HG03457 (cell line): ENCODE results near the gene GRM7.

Experiments used
- ATAC-seq: cut with Tn5 transposase; IDR thresholded peaks from one replicate; pipeline ENCODE4 v1.9.1; 2021; ENCODE audit warnings: moderate number of reproducible peaks; ENCODE audit not compliant: unreplicated experiment

GRM7 gene

DNA sequence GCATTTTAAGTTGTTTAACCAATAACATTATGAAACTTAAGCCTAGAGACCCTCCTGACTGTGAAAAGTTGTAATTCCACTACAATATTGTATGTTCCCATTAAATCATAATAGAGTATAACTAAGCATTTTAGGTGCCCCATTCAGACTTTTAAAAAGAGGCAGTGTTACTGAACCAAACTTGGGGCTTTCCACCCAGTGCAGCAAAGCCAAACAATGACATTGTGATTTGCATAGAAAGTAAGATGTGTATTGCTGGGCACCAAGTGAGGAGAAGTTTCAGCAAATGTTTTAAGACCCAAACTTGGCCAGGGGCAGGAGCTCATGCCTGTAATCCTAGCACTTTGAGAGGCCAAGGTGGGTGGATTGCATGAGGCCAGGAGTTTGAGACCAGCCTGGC lies 706.2 kb downstream of the GRM7 start:
- ATAC-seq, result no peak

DNA sequence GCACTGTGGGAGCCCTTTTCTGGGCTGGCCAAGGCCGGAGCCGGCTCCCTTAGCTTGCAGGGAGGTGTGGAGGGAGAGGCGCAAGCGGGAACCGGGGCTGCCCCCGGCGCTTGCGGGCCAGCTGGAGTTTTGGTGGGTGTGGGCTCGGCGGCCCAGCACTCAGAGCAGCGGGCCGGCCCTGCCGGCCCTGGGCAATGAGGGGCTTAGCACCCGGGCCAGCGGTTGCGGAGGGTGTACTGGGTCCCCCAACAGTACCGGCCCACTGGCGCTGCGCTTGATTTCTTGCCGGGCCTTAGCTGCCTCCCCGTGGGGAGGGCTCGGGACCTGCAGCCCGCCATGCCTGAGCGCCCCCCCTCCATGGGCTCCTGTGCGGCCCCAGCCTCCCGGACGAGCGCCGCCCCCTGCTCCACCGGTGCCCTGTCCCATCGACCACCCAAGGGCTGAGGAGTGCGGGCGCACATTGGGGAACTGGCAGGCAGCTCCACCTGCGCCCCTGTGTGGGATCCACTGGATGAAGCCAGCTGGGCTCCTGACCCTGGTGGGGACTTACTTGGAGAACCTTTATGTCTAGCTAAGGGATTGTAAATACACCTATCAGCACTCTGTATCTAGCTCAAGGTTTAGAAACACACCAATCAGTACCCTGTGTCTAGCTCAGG lies 707.7 kb downstream of the GRM7 start:
- ATAC-seq, result no peak

DNA sequence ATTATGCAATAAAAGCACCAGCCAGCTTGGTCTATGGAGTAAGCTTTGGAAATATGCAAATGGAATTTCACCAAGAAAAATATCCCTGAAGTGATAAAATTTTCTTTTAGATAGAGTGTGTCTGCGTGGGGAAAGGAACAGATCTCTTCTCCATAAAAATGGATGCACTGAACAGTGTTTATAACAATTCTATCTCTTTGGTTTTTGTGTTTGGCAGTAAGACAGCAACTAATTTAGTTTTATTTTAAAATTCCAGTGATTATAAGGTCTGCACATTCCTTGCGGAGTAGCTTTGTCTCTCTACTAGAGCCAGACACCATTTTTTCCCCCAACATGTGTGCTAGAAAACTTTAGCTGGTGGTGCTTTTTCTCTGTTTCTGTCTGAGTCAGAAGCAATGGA lies 712.4 kb downstream of the GRM7 start:
- ATAC-seq, result no peak

DNA sequence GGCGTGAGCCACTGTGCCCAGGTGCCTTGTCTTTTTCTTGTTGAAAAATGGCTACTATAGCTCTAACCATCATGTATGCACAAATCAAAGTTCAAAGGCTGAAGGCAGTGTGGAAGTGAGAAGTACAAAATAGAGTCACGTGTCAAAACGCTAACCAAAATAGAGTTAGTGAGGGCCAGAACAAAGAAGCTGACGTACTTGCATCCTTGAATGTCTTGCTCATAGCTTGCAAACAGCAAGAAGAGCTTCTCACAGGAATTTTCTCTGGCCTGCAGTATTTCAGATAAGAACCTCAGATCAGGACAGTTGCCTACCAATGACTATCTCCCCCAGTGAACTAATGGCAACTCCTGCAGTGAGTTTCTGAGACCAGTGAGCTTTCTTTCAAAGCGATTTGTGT lies 713.5 kb downstream of the GRM7 start:
- no peak for ATAC-seq

DNA sequence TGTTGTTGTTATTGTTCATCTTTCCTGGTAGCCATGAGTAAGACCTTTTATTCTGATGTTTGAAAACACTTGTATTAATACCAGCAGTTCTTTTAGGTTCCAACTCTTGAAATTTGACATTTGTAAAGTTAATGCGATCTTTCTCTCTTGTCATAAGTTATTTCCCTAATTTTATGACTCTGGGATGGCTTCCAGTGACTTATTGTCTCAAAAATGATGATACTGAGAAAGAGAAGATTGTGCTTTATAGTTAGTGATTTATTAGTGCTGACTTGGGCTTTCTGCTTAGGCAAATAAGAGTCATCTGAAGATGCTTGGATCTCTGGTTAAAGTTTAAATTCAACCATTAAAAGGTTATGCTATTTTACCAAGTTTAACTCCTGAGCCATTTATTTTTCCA lies 715.2 kb downstream of the GRM7 start:
- ATAC-seq, result no peak

DNA sequence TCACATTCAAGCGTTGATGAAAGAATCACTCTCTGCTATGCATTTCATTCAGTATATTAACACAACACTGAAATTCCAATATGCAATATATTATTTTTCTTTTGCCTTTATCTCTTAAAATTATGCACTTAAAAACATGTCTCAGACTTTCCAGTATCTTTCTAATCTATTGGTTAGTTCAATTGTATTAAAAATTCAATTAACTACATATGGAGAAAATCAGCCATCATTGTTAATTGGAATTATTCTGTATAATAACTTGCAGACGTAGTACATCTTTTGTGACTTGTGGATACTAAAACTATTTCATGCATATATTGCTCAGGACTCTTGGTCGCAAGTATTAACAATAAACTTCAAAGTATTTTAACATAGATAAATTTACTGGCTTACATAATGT lies 715.6 kb downstream of the GRM7 start:
- no peak for ATAC-seq

DNA sequence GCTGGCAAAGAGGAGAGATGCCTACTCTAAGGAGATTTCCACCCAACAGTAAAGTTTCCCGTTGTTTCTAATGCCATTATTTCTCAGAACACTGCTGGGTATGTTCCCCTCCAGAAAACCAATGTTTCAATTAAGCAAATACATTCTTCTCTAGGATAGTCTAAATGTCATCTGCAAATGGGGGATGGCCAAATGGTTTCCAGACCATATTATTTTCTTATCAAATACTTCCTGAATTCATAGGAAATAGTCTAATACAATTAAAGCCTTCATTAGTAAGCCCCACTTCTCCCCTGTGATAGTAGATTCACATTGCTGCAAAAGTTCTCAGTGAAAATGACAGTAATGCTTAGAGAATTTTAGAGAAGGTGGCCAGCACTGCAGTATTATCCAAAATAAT lies 716.6 kb downstream of the GRM7 start:
- ATAC-seq, result no peak

DNA sequence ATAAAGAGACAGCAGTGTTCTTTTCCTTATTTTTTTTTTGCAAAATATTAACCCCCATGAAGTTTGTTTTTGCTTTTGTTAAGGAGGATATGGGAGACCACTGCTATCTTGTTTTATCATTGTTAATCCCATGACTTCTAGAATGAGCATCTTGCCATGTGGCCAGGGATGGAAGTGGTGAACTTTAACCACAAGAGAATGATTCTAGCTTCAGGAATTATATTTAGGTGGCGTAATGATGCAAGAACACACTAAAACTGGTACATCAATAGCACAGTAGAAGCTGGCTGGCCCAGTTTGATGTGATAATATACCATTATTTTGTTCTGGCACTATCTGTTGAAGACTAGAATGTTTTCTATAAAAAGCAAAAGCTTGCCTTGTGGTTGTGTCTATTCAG lies 720.9 kb downstream of the GRM7 start:
- ATAC-seq, result no peak

DNA sequence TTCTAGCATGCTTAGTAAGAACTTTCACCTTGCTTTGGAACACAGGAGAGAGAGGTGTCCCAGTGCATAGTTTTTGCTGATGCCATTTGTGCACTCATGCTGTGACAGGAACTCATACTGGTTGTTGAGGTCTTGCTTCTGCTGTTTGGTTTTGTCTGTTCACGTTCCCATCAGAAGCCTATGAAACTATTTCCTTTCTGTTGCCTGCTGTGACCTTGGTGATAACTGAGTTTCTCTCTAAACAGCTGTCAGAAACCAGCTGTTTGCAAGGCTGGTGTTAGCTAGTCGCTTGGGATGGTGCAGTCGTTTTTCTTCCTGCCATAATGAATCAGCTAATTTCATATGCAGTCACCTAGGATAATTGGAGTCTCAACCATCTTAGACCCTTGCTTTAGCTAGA lies 724.1 kb downstream of the GRM7 start:
- no peak for ATAC-seq

DNA sequence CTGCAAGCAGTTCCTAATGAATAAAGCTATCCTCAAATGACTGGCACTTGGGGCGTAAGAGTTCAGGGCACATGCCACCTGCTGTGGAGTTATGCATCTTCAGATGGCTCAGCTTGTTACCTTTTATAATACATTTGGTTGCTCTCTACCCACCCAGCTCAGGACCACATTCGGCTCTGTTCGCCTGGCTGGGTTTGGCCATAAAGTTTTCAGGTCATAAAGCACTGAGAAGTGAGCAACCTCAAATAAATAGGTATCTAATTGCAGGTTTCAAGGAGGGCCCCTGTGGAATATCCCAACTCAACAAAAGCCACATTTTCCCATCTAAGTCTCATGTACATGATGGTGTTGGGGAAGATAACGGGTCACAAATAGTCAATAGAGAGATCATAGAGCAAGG lies 727.3 kb downstream of the GRM7 start:
- no peak for ATAC-seq

DNA sequence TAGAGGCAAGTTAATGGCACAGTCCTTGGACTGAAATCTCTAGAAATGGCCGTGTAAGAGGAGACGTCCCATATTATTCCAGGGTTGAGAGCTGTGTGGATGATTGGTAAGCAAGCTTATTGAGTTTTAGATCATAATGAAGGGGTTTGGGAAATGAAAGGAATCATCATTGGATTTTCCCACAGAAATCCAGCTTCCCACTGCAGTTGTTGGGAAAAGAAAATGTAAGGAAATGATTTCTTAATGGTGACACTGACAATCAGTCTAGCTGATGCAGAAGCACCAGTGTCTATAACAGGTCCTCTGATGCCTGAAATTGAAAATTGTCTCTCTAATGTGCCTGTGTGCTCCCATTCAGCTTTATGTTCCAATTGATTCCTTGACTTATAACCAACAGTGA lies 728.6 kb downstream of the GRM7 start:
- ATAC-seq, result no peak

DNA sequence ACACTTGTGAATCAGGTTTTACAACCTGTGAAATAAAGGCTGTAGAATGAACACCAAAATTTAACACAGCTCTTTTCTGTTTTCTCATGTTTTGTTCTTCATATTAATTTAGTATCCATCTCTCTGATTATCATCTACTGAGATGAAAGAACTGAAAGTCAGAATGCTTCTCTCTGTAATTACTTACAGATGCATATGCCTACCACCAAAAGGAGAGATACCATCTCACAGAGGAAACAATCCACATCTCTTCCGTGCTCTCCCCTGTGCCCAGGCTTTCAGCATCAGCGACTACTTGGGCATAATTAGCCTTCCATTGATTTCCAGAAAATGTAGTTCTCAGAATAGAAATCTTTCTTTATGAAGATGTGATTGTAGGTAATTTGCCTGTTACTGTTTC lies 741.4 kb downstream of the GRM7 start:
- no peak for ATAC-seq

DNA sequence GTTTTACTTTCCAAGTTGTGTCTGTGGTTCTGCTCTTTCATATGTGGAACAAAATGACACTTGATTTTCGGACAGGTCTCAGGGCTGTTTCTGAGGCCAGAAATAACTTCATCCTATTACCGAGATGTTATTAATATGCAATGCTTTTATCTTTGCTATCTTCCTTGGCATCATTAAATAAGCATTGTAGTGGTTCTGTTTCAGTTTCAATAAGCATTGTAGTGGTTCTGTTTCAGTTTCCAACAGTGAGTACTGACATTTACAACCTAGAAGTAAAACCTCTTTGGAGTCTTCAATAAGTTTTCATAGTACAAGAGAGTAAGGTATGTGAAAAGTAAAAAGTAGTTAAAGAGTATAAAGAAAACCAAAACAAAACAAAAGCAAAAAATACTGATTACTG lies 746.2 kb downstream of the GRM7 start:
- no peak for ATAC-seq

DNA sequence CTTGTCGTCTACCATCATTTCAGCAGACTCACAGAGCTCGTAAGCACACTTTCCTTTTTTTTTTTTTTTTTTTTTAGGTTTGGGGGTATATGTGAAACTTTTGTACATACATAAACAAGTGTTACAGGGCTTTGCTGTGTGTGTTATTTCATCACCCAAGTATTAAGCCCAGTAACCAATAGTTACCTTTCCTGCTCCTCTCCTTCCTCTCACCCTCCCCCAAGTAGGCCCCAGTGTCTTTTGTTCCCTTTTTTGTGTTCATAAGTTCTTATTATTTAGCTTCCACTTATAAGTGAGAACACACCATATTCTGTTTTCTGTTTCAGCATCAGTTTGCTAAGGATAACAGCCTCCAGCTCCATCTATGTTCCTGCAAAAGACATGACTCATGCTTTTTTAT lies 746.8 kb downstream of the GRM7 start:
- ATAC-seq, result no peak

DNA sequence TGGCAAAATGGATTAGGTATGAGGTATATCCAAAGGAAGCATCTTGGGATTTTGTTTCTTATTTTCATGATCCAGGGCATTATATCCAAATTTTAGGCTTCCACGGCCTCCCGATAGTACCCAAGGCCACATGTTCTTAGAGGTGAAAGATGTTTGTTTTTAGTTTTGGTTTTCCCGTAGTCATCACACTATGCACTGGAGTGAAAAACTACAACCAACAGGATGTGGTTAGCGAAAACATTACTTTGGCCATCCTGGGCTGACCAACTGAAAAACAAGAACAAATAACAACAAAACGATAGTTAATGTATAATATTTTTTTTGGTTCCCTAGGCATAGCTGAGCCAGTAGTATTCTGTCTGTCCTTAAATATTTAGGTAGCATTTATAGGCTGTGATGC lies 749.7 kb downstream of the GRM7 start:
- no peak for ATAC-seq

DNA sequence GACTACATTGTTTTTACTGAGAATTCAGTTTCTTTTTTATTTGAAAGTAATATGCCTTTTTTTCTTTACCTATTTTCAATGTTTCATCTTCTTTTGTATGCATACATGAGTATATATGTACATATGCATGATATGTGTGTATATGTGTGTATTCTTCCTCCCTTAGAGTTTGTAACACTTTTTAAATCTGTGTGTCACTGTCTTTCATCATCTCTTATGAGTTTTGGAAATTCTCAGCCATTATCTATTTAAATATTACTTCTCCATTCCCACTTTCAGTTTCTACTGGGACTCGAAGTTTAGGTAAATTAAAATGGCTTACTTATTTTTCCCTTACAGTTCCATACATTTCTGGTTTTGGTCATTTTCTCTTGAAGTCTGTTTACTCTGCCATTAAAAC lies 754.1 kb downstream of the GRM7 start:
- no peak for ATAC-seq

DNA sequence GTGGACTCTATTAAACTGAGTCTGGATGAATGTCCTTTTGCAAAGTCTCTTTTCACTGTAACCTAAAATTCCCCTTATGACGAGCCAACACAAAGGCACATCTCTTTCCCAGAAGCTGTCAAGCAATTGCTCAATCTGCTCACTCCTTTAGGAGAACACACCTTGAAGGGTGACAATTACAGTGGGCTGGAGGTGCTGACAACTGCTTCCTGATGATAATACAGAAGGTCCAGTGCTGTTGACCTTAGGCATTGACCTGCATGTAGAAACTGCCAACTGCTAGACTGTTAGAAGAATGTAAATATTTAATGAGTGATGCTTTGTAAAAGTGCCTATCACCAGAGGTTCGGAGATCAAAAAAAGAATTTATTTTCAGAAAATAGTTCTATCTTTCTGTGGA lies 757.7 kb downstream of the GRM7 start:
- ATAC-seq, result no peak

DNA sequence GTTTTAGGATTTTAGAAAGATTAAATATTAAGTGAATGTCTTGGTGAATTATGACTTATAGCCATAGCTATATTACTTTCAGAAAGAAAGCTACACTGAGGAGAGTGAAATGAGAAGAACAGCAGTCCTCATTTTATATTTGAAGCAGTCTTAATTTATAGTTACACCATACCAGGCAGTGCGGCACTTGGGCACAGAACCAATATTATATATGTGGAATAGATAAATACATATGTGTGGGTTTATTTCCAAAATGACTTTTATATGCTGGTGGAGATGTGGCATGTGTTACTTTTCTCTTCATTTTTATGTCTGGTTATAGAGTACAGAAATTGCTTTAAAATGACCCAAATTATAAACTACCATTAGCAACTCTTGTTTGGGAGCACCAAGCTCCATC lies 759.5 kb downstream of the GRM7 start:
- ATAC-seq, result no peak

DNA sequence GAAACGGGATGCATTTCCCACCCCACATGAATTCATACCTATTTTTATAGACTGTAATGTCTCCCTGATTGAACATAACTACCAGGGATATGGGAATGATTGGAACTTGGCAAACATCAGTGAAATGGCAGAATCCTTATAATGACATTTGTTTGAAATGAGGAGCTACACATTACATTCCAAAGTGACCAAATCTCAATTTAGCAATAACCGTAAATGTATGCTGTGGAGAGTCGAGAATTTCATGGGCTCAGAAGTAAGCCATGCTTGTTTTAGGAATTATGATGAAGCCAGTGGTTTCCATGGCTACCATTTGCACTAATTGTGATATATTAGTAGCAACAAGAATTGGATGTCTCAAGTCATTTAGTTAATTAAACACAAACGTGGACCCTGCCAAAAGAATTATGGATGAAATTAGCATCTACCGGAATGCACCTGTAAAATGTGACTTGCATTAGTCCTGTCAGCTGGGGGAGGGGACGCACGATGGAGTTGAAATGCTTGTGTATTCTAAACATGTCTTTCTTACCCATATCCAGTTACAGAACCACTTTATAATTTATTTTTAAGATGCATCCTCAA lies 760.2 kb downstream of the GRM7 start:
- ATAC-seq, result no peak

DNA sequence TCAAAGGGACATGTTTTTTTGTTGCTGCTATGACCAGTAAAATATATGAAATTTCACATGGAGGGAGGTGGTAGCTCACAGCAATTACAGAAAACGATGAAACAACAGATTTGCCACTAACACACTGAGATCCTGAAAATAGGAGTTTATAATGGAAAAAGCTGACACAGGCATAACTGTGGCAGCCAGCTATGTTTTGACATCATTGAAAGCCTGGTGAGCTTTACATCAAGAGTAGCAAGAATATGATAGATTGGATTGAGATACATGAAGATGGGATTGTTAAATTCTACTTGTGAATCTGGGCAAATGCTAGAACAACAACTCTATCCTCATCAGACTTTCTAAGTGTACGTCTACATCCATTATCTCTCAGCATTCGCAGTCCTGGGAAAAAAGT lies 760.7 kb downstream of the GRM7 start:
- no peak for ATAC-seq

DNA sequence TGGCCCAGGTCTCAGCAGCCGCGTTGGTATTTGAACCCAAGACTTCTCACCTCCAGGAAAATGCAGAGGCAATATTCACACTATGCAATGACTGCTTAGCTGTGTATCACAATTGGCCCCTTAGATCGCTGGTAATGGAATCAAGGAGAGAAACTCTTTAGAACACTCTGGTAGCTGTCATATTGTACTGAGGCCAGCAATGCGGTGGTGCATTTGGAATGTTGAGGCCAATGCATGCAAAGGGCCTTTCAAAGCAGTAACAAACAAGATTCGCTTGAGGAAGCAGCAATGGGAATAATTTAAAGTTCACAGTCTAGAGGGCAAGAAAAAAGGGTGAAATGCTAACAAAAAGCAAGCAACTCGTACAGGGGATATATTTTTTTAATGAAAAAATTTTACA lies 764.1 kb downstream of the GRM7 start:
- ATAC-seq, result no peak

DNA sequence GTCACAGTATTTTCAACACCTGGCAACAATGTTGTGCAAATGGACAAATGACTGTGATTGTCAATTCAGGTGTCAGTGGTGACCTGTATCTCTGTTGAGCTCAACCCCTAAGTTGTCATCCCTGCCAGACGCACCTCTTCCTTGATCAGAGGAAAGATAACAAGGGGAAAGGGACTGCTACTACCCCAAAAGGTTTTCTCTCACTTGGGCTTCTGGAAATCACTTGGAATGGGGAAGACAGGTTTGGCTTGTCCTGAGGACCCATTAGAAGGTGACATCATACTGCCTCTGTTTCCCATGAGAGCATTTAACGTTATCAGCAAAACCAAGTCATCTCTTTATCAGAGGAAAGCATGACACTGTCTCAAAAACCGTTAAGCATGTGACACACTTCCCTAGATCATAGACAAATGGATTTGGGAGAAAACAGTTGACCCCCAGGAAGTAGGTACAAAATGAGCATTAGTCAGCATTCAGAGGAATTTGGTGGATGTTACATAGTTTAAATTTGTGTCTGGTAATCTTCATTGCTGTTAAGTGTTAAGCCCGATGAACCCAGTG lies 769.5 kb downstream of the GRM7 start:
- no peak for ATAC-seq

DNA sequence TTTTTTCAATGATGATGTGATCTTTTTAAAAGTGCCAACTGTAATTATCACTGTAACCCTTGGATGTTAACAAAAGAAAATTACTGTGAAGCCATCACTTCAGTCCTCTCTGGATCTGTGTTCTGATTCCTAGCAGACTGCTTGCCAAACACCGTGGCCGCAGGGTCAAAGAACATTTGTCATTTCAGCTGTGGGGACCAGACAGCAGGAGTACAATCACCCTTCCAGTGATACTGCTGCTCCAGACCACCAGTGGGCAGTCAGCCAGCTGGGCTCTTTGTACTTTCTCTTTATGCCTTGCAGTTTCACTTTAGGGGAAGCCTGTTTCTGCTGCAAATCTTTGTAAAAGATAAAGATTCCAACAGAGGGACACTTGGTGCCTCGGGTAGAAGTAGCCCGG lies 770.0 kb downstream of the GRM7 start:
- no peak for ATAC-seq
